Liver (tissue), 3 donors: ENCODE data around the gene KBTBD7.

Experiments
- CTCF ChIP-seq: fragments of 150-350 bp; IDR thresholded peaks from 2 replicates; pipeline ENCODE4 v1.5.1; 2017; ENCODE audit warnings: improper control_type of control experiment, low read depth, low read length; ENCODE audit not compliant: missing input control
- GABPA ChIP-seq, 2 donors: IDR thresholded peaks in 1 of 2; conservative IDR thresholded peaks in 1 of 2; 2 replicates each; pipeline ENCODE4 v1.6.1; 2016; ENCODE audit warnings: antibody characterized with exemption in 2 of 2, mild to moderate bottlenecking in 1 of 2, moderate library complexity in 1 of 2
- JUND ChIP-seq, 2 donors: IDR thresholded peaks; 2 replicates each; pipeline ENCODE4 v1.6.1; 2016; ENCODE audit warnings: antibody characterized with exemption in 2 of 2
- TAF1 ChIP-seq: conservative IDR thresholded peaks from 2 replicates; pipeline ENCODE4 v1.6.1; 2016; ENCODE audit warnings: antibody characterized with exemption, mild to moderate bottlenecking
- donor health status: healthy.
- donor health status: healthy.

GRCh38 chr13:41236369-41236768 lies 42.0 kb upstream of the KBTBD7 start:
- TF ChIP-seq CTCF = no peak
- TF ChIP-seq JUND (IDR thresholded peaks at IDR 0.05) = no peak
- TF ChIP-seq GABPA (IDR thresholded peaks at IDR 0.05 in 1 of 2, conservative IDR thresholded peaks at IDR 0.05 in 1 of 2) = no peak
- TF ChIP-seq TAF1 = no peak
